Thyroid gland (tissue), 4 donors: ENCODE measurements around the gene COL18A1.

ENCODE experiments used
- CTCF ChIP-seq, 6 experiments: fragments of 200-600 bp in 3 of 6; fragments of 450-650 bp in 3 of 6; sonication (generic) in 3 of 6; IDR thresholded peaks; one replicate each; pipeline ENCODE4 v1.5.1; 2016 to 2019; ENCODE audit warnings: antibody characterized with exemption in 6 of 6, mild to moderate bottlenecking in 2 of 6, inconsistent platforms in 1 of 6, moderate library complexity in 1 of 6
- POLR2A ChIP-seq, 2 donors: fragments of 450-650 bp; IDR thresholded peaks; one replicate each; pipeline ENCODE4 v1.6.1; 2017; ENCODE audit warnings: antibody characterized with exemption in 2 of 2, mild to moderate bottlenecking in 2 of 2, moderate library complexity in 1 of 2

- no peak for TF ChIP-seq POLR2A (IDR thresholded peaks at IDR 0.05)
- no peak for TF ChIP-seq CTCF (IDR thresholded peaks at IDR 0.05)
These were observed 77.3 kb downstream of the COL18A1 start for GRCh38 chr21:45481977-45482898.
